Colonic mucosa (tissue), 4 donors: ENCODE results near the gene RAPGEF1. TPM values are rescaled to one million over a fixed set of nuclear protein-coding genes. Genes with fewer than 3 reads are reported as not detected.
"Not testable (repeated sequence)": the region's sequence is repeated elsewhere in the genome, so short reads cannot be mapped to it uniquely, and the experiment has no call there.

ENCODE experiments used
- DNase-seq: peaks from one replicate; pipeline ENCODE4 v3.0.0-alpha.2; 2020
- H3K27ac ChIP-seq: fragments of 200-600 bp; one replicate; pipeline ENCODE4 v1.8.0; 2021
- H3K27me3 ChIP-seq: fragments of 200-600 bp; one replicate; pipeline ENCODE4 v1.8.0; 2021
- H3K36me3 ChIP-seq: fragments of 200-600 bp; one replicate; pipeline ENCODE4 v1.8.0; 2021
- H3K4me1 ChIP-seq: fragments of 200-600 bp; one replicate; pipeline ENCODE4 v1.8.0; 2021; ENCODE audit warnings: mild to moderate bottlenecking
- H3K4me3 ChIP-seq: fragments of 200-600 bp; one replicate; pipeline ENCODE4 v1.8.0; 2021
- H3K9ac ChIP-seq, 2 donors: one replicate each; pipeline ENCODE4 v1.7.0; 2013; ENCODE audit warnings: control low read depth in 2 of 2, low read depth in 2 of 2, low read length in 2 of 2
- H3K9me3 ChIP-seq: fragments of 200-600 bp; one replicate; pipeline ENCODE4 v1.8.0; 2021
- CTCF ChIP-seq: fragments of 200-600 bp; IDR thresholded peaks from one replicate; pipeline ENCODE4 v1.8.0; 2022; ENCODE audit warnings: antibody characterized with exemption, mild to moderate bottlenecking
- intact Hi-C: fragments of 100-400 bp; cut with DNase I; formaldehyde crosslinking; loops from one replicate; pipeline ENCODE4 v1.14.1; 2022
- total RNA-seq, 2 donors: library from RNA; stranded (reverse); fragmentation: NEBNext Ultra II Directional in 1 of 2; extraction: Animal tissue kit (Norgen Biotek cat#: 25700) in 1 of 2; gene quantifications; one replicate each; pipeline ENCODE4 v1.2.1, GENCODE V29; 2021
- donor health status: healthy.
- donor health status: DM: no; HTN: no; CAD: no.
- donor health status: DM: no; HTN: no; CAD: no.

The RAPGEF1 gene
- total RNA-seq, 2 donors from 2014 or later: 47.2 to 58.6 TPM

GRCh38 chr9:131555841-131556673, 183.8 kb downstream of the RAPGEF1 start:
- Histone ChIP-seq H3K9ac (no peak overlapping the region), H3K27ac (no peak overlapping the region), H3K9me3 (no peaks in the 10 kb centered on the region), H3K27me3 (peaks cover 4% of the 10 kb centered on the region), H3K36me3 (no peaks in the 10 kb centered on the region), H3K4me1 (no peaks in the 10 kb centered on the region), H3K4me3 (no peak overlapping the region)
- DNase-seq: no peak
- intact Hi-C loops: no loop called here
- no peak for TF ChIP-seq CTCF

- Histone ChIP-seq H3K9ac (no peak overlapping the region), H3K4me3 (no peak overlapping the region), H3K27me3 (peaks cover 4% of the 10 kb centered on the region), H3K4me1 (no peaks in the 10 kb centered on the region), H3K27ac (no peak overlapping the region), H3K36me3 (no peaks in the 10 kb centered on the region), H3K9me3 (no peaks in the 10 kb centered on the region)
- TF ChIP-seq CTCF: no peak
- intact Hi-C loops: no loop called here
- DNase-seq: no peak
These were observed 185.0 kb downstream of the RAPGEF1 start for GRCh38 chr9:131554843-131555351.

GRCh38 chr9:131554087-131554842, 185.6 kb downstream of the RAPGEF1 start:
- Histone ChIP-seq H3K36me3 (no peaks in the 10 kb centered on the region), H3K9ac (no peak overlapping the region), H3K27ac (no peak overlapping the region), H3K27me3 (peaks cover 4% of the 10 kb centered on the region), H3K4me3 (no peak overlapping the region), H3K9me3 (no peaks in the 10 kb centered on the region), H3K4me1 (no peaks in the 10 kb centered on the region)
- no peak for DNase-seq
- TF ChIP-seq CTCF: no peak
- intact Hi-C loops: no loop called here

- no peak for TF ChIP-seq CTCF
- no peak overlapping the region for H3K27ac ChIP-seq
- no peaks in the 10 kb centered on the region for H3K4me1 ChIP-seq
- no peak overlapping the region for H3K4me3 ChIP-seq
- no peaks in the 10 kb centered on the region for H3K9me3 ChIP-seq
- peaks cover 5% of the 10 kb centered on the region for H3K27me3 ChIP-seq
- H3K9ac ChIP-seq: no peak overlapping the region
- no peak for DNase-seq
- intact Hi-C loops: no loop called here
- no peaks in the 10 kb centered on the region for H3K36me3 ChIP-seq
These were observed 187.8 kb downstream of the RAPGEF1 start for GRCh38 chr9:131552030-131552429.

GRCh38 chr9:131550465-131550864, 189.4 kb downstream of the RAPGEF1 start:
- DNase-seq, H3K9ac ChIP-seq, intact Hi-C loops, H3K36me3 ChIP-seq, H3K9me3 ChIP-seq, H3K27ac ChIP-seq, H3K4me1 ChIP-seq, H3K4me3 ChIP-seq: not testable (repeated sequence)
- peaks cover 17% of the 10 kb centered on the region for H3K27me3 ChIP-seq

- DNase-seq, intact Hi-C loops, H3K9ac ChIP-seq, H3K9me3 ChIP-seq, H3K4me1 ChIP-seq, H3K27ac ChIP-seq, H3K4me3 ChIP-seq, H3K36me3 ChIP-seq: not testable (repeated sequence)
- H3K27me3 ChIP-seq: peaks cover 14% of the 10 kb centered on the region
These were observed 190.7 kb downstream of the RAPGEF1 start for GRCh38 chr9:131549186-131549585.
